HG02588 (cell line): ENCODE data around the gene ANO8.

Experiments used
- ATAC-seq: cut with Tn5 transposase; IDR thresholded peaks from one replicate; pipeline ENCODE4 v1.9.1; 2021; ENCODE audit warnings: mild to moderate bottlenecking, moderate library complexity; ENCODE audit not compliant: unreplicated experiment

The ANO8 gene

DNA sequence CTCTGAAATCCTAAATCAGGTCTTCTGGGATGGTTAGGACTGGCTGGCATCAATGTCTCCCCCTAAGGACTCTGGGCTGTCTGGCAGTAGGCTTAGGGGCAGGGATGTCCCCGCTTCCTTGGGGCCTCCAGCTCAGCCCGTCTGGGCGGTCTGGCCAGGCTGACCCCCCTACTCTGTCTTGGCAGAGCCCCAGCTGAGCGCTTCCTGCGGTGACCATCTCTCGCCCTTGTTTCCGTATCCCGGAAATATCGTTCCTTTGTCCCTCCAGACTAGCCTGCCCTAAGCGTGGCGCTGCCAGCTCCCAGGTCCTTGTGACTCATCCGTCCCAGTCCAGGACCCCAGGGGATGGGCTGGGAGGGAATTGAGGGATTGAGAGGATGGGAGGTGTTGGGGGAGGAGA lies 14.0 kb upstream of the ANO8 start:
- no peak for ATAC-seq

GRCh38 chr19:17347877-17348276 lies 13.2 kb upstream of the ANO8 start:
- no peak for ATAC-seq

DNA sequence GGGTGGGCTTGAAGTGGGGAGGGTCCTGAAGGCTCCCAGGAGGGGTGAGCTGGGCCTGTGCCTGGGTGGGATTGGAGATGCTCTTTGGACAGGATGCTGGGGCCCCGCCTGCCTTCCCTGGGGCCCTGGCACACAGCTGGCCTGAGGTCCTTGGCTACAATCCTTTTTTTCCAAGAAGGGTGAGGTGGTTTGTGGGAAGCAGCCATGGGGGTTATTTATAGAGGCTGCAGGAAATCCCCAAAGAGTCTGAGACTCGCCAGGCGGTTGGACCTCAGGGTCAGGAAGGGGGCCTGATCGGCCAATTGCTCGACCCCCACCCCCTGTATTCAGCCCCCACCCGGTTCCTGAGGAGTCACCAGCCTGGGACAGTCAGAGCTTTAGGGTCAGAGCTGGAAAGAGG lies 12.7 kb upstream of the ANO8 start:
- ATAC-seq, result no peak

DNA sequence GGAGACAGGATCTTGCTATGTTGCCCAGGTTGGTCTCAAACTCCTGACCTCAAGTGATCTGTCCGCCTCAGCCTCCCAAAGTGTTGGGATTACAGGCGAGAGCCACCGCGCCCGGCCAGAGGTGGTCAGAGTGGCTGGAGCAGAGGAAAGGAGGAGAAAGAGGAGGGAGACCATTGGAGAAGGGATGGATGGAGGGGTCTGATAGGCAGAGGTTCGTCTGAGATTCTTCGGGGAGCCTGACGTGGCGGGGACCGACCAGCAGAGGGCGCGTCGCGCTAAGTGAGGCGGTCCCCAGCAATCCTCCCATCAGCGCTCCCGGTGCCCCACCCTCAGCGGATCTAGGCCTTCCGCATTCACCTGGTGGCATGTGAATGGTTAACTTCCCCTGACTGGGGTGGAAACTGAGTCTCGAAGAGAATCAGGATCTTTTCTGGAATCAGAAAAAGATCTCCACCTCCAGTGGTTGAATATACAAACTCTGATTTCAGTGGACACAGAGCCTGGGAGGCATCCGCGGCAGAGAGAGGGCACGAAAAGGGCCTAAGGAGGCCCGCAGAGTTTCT lies 11.5 kb upstream of the ANO8 start:
- ATAC-seq, result no peak

DNA sequence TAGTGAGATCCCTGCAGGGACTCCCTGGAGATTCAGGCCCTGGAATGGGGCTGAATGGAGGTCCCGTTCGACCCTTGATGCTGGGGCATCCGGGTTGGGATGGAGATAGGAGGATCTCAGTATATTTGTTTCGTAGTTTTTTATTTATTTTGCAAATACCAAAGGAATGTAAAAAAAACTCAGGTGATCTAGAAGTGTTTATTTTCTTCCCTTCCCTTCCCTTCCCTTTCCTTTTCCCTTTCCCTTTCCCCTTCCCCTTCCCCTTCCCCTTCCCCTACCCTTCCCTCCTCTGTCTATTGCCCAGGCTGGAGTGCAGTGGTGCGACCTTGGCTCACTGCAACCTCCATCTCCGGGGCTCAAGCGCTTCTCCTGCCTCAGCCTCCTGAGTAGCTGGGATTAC lies 7.2 kb upstream of the ANO8 start:
- no peak for ATAC-seq

DNA sequence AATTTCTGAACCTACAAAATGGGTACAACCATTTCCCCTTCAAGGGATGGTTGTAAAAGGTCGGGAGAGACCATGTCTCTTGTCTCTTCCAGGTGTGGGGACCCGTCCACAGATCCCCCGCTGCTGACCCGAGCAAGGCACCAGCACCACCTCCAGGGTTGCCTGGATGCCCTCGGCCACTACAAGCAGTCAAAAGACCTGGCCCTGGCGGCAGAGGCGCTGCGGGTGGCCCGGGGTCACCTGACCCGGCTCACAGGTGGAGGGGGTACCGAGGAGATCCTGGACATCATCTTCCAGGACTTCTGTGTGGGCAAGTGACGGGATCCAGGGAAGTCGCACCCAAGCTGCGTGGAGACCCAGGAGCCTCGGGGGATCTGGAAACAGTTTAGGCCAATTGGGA lies 6.7 kb upstream of the ANO8 start:
- ATAC-seq, result no peak

DNA sequence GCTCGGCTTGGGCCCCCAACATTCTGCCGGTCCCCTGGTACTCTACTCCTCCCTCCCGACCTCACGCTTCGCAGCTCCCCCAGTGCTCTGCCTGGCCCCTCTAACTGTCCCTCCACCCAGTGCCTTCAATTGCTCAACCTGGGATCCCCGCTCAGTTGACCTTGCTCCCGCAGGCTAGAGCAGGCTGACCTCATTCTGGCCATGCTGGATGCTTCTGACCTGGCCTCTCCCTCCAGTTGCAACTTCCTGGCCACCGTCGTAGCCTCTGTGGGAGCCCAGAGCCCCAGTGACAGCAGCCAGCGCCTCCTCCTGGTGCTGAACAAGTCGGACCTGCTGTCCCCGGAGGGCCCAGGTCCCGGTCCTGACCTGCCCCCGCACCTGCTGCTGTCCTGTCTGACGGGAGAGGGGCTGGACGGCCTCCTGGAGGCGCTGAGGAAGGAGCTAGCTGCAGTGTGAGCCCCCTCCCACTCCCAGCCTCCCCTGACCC lies 6.3 kb upstream of the ANO8 start:
- ATAC-seq, result no peak

GRCh38 chr19:17340302-17340870 lies 5.7 kb upstream of the ANO8 start:
- no peak for ATAC-seq

DNA sequence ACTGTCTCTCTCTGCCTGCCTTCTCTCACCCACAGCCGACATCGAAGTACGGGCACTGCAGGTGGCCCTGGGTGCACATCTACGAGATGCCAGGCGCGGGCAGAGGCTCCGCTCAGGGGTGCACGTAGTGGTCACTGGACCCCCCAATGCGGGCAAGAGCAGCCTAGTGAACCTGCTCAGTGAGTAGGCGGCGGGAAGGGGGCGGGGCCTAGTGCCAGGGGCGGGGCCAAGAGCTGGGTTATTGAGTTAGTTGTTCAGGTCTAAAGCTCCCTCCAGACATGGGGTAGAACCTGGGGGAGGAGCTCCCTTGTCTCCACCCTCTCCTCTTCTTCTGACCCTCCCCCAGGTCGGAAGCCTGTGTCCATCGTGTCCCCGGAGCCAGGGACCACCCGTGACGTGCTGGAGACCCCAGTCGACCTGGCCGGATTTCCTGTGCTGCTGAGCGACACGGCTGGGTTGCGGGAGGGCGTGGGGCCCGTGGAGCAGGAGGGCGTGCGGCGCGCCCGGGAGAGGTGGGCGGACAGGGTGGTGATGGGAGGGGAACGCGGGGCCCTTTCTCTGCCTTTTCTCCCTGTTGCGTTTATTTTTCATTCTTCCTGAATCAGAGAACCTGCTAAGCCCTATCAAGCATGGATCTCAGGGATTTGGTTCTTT lies 4.6 kb upstream of the ANO8 start:
- ATAC-seq, result no peak

DNA sequence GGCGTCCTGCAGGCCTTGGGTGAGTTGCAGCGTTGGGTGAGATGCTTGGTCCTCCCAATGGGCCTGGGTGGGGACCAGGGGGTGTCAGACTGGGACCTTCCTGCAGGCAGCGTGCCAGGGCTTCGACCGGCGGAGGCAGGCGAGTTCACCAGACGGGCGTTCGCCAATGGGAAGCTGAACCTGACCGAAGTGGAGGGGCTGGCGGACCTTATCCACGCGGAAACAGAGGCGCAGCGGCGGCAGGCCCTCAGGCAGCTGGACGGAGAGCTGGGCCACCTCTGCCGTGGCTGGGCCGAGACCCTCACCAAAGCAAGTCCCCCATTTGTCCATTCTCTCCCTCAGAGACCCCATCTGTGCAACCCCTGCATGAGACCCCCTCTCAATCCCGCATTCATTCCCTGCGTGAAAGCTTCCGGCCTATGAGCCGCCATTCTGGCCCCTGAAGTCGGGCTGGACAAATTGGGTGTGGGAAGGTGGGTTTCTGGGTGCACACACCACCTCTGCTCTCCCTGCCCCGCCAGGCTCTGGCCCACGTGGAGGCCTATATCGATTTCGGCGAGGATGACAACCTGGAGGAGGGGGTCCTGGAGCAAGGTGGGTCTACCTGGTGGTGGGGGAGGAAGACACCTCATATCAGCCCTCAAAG lies 3.9 kb upstream of the ANO8 start:
- ATAC-seq, result no peak

DNA sequence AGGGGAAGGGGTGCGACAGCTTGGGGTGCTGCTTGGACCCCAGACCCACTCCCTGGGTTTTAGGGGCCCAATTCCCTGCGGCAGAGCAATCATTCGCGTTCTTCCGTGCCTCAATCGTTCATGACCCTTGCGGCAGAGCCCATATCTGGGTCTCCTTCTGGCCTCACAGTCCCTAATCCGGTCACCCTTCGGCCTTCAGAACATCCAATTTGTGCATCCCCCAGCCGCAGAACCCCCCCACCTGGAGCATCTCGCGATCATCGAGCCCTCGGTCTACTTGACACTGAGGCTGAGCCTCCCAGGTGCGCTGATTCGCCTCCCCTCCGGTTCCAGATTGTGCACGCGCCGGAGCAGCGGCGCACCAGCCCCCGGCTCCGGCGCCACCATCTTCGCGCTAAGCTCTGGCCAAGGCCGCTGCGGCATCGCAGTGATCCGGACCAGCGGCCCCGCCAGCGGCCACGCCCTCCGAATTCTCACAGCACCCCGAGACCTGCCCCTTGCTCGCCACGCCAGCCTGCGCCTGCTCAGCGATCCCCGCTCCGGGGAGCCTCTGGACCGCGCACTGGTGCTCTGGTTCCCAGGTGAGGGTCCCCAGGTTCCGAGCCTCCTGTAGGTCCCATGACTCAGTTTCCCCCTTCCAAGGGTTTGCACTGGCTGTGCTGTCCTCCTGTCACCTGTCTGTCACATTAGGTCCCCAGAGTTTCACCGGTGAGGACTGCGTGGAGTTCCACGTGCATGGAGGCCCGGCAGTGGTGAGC lies 3.2 kb upstream of the ANO8 start:
- ATAC-seq, result no peak

DNA sequence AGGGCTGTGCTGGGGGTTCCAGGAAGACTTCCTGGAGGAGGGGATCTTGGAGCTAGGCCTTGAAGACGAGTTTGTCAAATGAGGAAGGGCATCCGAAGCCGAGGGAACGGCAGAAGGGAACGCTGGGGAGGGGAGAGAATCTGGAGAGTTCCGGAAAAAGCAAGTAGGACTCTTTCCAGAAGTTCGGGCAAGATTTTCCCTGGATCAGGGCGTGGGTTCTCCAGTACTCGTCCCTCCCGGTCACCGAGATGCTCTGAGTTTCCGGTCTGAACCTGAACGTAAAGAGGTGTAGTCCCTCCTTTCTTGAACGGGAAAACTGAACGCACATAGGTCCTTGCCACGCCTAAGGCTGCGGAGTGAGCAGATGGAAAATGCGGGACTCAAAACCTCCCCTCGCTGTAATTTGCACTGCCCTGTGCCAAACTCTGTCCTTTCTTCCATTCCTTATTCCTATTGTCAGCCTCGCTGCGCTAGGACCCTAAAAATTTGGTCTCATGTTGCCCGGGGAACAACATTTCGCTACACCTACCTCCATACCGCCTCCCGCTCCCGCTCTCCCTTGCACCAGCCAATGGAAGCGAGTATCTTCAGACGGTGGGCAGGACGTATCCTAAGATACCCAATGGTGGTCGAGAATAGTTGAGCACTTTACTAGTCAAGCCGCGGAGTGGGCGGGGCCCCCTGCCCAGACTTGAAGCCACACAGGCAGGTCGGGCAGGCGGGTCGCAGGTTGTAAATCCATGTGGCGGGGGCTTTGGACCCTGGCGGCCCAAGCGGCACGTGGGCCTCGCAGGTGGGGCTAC lies 2.4 kb upstream of the ANO8 start, which contains the start of gene GTPBP3:
Gene GTPBP3 (plus strand): TSS at position 682 of the 803 bp plus-strand sequence. CDS start 59 bp downstream, at position 741.
- peak; percentile 66 for ATAC-seq

GRCh38 chr19:17335575-17335974 lies 920 bp upstream of the ANO8 start:
- no peak for ATAC-seq

- ATAC-seq, result peak; percentile 2
Measured at GRCh38 chr19:17333611-17334413, 843 bp downstream of the ANO8 start.

- ATAC-seq, result no peak
Measured at GRCh38 chr19:17332677-17333581, 1.7 kb downstream of the ANO8 start.

DNA sequence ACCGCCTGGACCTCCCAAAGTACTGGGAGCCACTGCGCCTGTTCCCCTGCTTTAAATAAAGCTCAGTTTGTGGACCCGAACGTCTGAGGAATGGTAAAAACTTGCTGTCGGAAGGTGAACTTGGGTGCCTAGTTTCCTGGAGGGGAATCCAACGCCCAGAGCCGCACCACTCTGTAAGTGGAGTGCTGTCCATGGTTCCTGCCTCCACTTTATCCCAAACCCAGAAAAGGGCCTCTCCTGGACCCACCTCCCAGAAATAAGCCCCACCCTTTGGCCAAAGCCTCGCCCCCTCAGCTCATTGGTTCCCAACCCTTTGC lies 2.3 kb downstream of the ANO8 start:
- ATAC-seq, result no peak

- no peak for ATAC-seq
Measured at GRCh38 chr19:17331045-17331558, 3.6 kb downstream of the ANO8 start.

- no peak for ATAC-seq
Measured at GRCh38 chr19:17330262-17331044, 4.2 kb downstream of the ANO8 start.
